DOHH2 (cell line): ENCODE results near the gene CTPS1.

Experiments used
- CTCF ChIP-seq: fragments of 200-600 bp; sonication (generic); IDR thresholded peaks from one replicate; pipeline ENCODE4 v1.5.1; 2014; ENCODE audit warnings: antibody characterized with exemption, mild to moderate bottlenecking, low read depth, low read length; ENCODE audit not compliant: poor library complexity, severe bottlenecking
- EZH2phosphoT487 ChIP-seq: fragments of 200-600 bp; sonication (generic); IDR thresholded peaks from 2 replicates; pipeline ENCODE4 v1.6.1; 2017; ENCODE audit warnings: borderline replicate concordance, mild to moderate bottlenecking, antibody characterized with exemption, low read length, moderate library complexity, mixed read lengths

- TF ChIP-seq CTCF = no peak
- no peak for TF ChIP-seq EZH2phosphoT487
Observed at GRCh38 chr1:40982721-40983120, 3.2 kb downstream of the CTPS1 start.
